ENCODE measurements around the gene LMNTD2. TPM values are rescaled to one million over a fixed set of nuclear protein-coding genes. Genes with fewer than 3 reads are reported as not detected.
A peak's percentile ranks its signal among the peaks of the same experiment; 100 is the strongest.

The LMNTD2 gene
- total RNA-seq, 2 experiments from 2014 or later, result 2.5 to 2.7 TPM

GRCh38 chr11:535519-536454 is 24.8 kb downstream of the LMNTD2 start, which contains the start of gene HRAS:
TSS of gene HRAS (minus strand) at chr11:535576.
- H3K4me3 Mint-ChIP-seq, result peak within 1 kb of the TSS; percentile 89
- POLR2A ChIA-PET, result interaction anchor here (0.6 to 3.3 kb wide), 24 partner anchors 12 to 328 kb away, joined by 3 to 14 read pairs (median 4); partner anchors contain the start of genes BET1L, RIC8A, RNH1 and RPLP2
- DNase-seq, result peak; percentile 99
- no peaks in the 10 kb centered on the region for H3K9me3 Mint-ChIP-seq
- H3K36me3 Mint-ChIP-seq, result peaks cover 2% of the 10 kb centered on the region
- H3K27me3 Mint-ChIP-seq, result no peaks in the 10 kb centered on the region
- H3K27ac Mint-ChIP-seq, result peak within 1 kb of the TSS; percentile 92
- peak; percentile 87 for ATAC-seq (ENCODE audit: low read depth)
- H3K4me1 Mint-ChIP-seq, result peaks cover 7% of the 10 kb centered on the region

- Mint-ChIP-seq H3K36me3 (peaks cover 2% of the 10 kb centered on the region), H3K27ac (no peak overlapping the region), H3K4me3 (no peak overlapping the region), H3K4me1 (peaks cover 7% of the 10 kb centered on the region), H3K27me3 (no peaks in the 10 kb centered on the region), H3K9me3 (no peaks in the 10 kb centered on the region)
- DNase-seq, result no peak
- POLR2A ChIA-PET, result interaction anchor here (0.7 to 3.3 kb wide), 14 partner anchors 16 to 223 kb away, joined by 3 to 14 read pairs (median 4); partner anchors contain the start of gene RNH1
- ATAC-seq (ENCODE audit: low read depth), result peak; percentile 14
Observed at GRCh38 chr11:535210-535518, 25.4 kb downstream of the LMNTD2 start.

GRCh38 chr11:534396-535209 is 25.9 kb downstream of the LMNTD2 start:
- peak; percentile 64 for DNase-seq
- Mint-ChIP-seq H3K27me3 (no peaks in the 10 kb centered on the region), H3K4me1 (peaks cover 7% of the 10 kb centered on the region), H3K36me3 (peaks cover 2% of the 10 kb centered on the region), H3K27ac (no peak overlapping the region), H3K4me3 (peak overlapping the region; percentile 78), H3K9me3 (no peaks in the 10 kb centered on the region)
- POLR2A ChIA-PET, result interaction anchor here (0.5 to 3.3 kb wide), 9 partner anchors 16 to 191 kb away, joined by 3 to 14 read pairs (median 5); partner anchors contain the start of gene RNH1
- peak; percentile 1 for ATAC-seq (ENCODE audit: low read depth)

GRCh38 chr11:533586-534395 is 26.7 kb downstream of the LMNTD2 start:
- POLR2A ChIA-PET, result interaction anchor here (0.5 to 1.6 kb wide), 2 partner anchors 22 to 86 kb away, joined by 3 to 4 read pairs; no protein-coding TSS in a partner anchor
- no peaks in the 10 kb centered on the region for H3K9me3 Mint-ChIP-seq
- ATAC-seq (ENCODE audit: low read depth), result no peak

GRCh38 chr11:532986-533585 is 27.5 kb downstream of the LMNTD2 start:
- POLR2A ChIA-PET, result no interaction called here
- Mint-ChIP-seq H3K9me3 (no peaks in the 10 kb centered on the region), H3K4me3 (no peak overlapping the region), H3K27me3 (no peaks in the 10 kb centered on the region), H3K4me1 (peaks cover 7% of the 10 kb centered on the region), H3K27ac (no peak overlapping the region), H3K36me3 (peaks cover 2% of the 10 kb centered on the region)
- no peak for DNase-seq
- no peak for ATAC-seq (ENCODE audit: low read depth)

More at GRCh38 chr11:533586-534395, 26.7 kb downstream of the LMNTD2 start:
- Mint-ChIP-seq H3K36me3 (peaks cover 2% of the 10 kb centered on the region), H3K27me3 (no peaks in the 10 kb centered on the region), H3K4me1 (peaks cover 7% of the 10 kb centered on the region), H3K27ac (no peak overlapping the region), H3K4me3 (peak overlapping the region; percentile 16)
- no peak for DNase-seq

- ATAC-seq (ENCODE audit: low read depth) (no peak), DNase-seq (no peak)
- POLR2A ChIA-PET, result no interaction called here
- H3K4me1 Mint-ChIP-seq, result peaks cover 5% of the 10 kb centered on the region
- no peaks in the 10 kb centered on the region for H3K9me3 Mint-ChIP-seq
- peaks cover 2% of the 10 kb centered on the region for H3K36me3 Mint-ChIP-seq
- H3K4me3 Mint-ChIP-seq, result no peak overlapping the region
- H3K27me3 Mint-ChIP-seq, result no peaks in the 10 kb centered on the region
- no peak overlapping the region for H3K27ac Mint-ChIP-seq
Observed at GRCh38 chr11:532527-532985, 28.0 kb downstream of the LMNTD2 start.

GRCh38 chr11:531919-532526 is 28.5 kb downstream of the LMNTD2 start:
- Mint-ChIP-seq H3K4me1 (peaks cover 5% of the 10 kb centered on the region), H3K36me3 (peaks cover 2% of the 10 kb centered on the region), H3K27ac (no peak overlapping the region), H3K4me3 (no peak overlapping the region), H3K27me3 (no peaks in the 10 kb centered on the region), H3K9me3 (no peaks in the 10 kb centered on the region)
- ATAC-seq (ENCODE audit: low read depth), result no peak
- POLR2A ChIA-PET, result interaction anchor here (0.5 kb wide), 1 partner anchor 155 kb away, joined by 3 read pairs; no protein-coding TSS in a partner anchor
- DNase-seq, result no peak

GRCh38 chr11:530960-531831 is 29.3 kb downstream of the LMNTD2 start:
- H3K27ac Mint-ChIP-seq, result no peak overlapping the region
- ATAC-seq (ENCODE audit: low read depth) (no peak), DNase-seq (no peak)
- no peaks in the 10 kb centered on the region for H3K27me3 Mint-ChIP-seq
- H3K4me1 Mint-ChIP-seq, result peaks cover 2% of the 10 kb centered on the region
- no peak overlapping the region for H3K4me3 Mint-ChIP-seq
- POLR2A ChIA-PET, result interaction anchor here (0.5 kb wide), 1 partner anchor 154 kb away, joined by 3 read pairs; no protein-coding TSS in a partner anchor
- no peaks in the 10 kb centered on the region for H3K9me3 Mint-ChIP-seq
- peaks cover 2% of the 10 kb centered on the region for H3K36me3 Mint-ChIP-seq

GRCh38 chr11:529728-530411 is 30.7 kb downstream of the LMNTD2 start:
- ATAC-seq (ENCODE audit: low read depth) (no peak), DNase-seq (no peak)
- Mint-ChIP-seq H3K27me3 (no peaks in the 10 kb centered on the region), H3K4me3 (no peak overlapping the region), H3K27ac (no peak overlapping the region), H3K36me3 (peaks cover 2% of the 10 kb centered on the region), H3K4me1 (no peaks in the 10 kb centered on the region), H3K9me3 (no peaks in the 10 kb centered on the region)
- POLR2A ChIA-PET, result no interaction called here

GRCh38 chr11:528815-529727 is 31.5 kb downstream of the LMNTD2 start:
- no peak overlapping the region for H3K4me3 Mint-ChIP-seq

More at GRCh38 chr11:528815-529727, 31.5 kb downstream of the LMNTD2 start:
- Mint-ChIP-seq H3K9me3 (no peaks in the 10 kb centered on the region), H3K27me3 (no peaks in the 10 kb centered on the region), H3K36me3 (peaks cover 2% of the 10 kb centered on the region), H3K27ac (no peak overlapping the region), H3K4me1 (no peaks in the 10 kb centered on the region)
- POLR2A ChIA-PET, result interaction anchor here (0.5 kb wide), 1 partner anchor 117 kb away, joined by 3 read pairs; no protein-coding TSS in a partner anchor
- DNase-seq, result no peak
- ATAC-seq (ENCODE audit: low read depth), result no peak

Measured in activated naive CD8-positive, alpha-beta T cell treated with anti-CD3 and anti-CD28 coated beads, Interleukin-2, amount 10 ng/mL, durations not matched to agents 7 days and 5 days (primary cell).